Colon (tissue), 2 donors: ENCODE results near the gene NEXN.

Experiments used
- FAIRE-seq: peaks from 2 replicates; lab custom pipeline; 2012; peaks lifted over from hg19 to GRCh38; lab: Jason Lieb, UNC
- donor health status: control.
- donor health status: control.

Gene NEXN

DNA sequence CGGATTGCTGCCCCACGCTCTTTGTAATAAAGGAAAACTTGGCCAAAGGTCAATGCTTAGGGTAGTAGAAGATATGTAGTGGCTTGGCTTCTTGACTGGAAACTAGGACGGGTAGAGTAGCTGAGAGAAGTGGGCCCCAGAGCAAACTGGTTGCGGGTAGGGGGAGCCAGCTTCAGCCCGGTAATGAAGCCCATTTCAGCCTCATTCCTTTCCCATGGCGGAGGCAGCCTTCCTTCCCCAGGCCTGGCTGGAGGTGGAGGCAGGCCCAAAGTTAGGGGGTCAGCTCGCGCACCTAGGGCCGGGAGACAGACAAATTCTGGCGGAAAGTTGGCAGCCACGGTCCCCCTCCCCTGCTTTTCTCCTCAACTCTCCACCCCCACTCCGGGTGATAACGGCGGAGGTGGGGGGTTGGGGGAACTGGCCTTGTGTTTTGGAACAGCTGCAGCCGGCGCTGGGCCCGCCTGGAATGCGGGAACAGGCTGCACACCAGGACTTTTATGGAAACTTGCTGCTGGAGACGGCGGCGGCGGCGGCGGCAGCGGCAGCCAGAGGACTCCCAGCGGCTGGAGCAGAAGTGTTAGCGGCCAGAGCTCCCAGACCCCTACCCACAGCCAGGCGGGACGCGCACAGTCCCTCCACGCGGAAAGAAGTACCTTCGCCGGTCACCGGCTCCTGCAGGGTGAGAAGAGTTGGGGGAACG, at the start of gene NEXN:
NEXN (plus strand) TSS at position 544 of the 700 bp plus-strand sequence. CDS start 27,483 bp downstream, outside the sequence.
- no peak for FAIRE-seq

DNA sequence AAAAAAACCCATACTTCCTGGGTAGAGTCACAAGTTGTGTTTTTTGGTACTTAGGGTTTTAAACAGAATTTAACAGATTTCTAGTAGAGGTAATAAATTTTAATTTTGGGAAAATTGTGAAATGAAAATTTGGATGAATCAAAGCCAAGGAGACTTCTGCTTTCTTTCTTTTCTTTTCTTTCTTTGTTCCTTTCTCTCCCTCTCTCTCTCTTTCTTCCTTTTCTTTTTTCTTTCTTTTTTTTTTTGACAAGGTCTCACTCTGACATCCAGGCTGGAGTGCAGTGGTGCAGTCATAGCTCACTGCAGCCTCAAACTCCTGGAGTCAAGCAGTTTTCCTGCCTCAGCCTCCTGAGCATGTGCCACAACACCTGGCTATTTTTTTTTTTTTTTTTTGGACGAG, 46.9 kb upstream of the NEXN start:
- no peak for FAIRE-seq

DNA sequence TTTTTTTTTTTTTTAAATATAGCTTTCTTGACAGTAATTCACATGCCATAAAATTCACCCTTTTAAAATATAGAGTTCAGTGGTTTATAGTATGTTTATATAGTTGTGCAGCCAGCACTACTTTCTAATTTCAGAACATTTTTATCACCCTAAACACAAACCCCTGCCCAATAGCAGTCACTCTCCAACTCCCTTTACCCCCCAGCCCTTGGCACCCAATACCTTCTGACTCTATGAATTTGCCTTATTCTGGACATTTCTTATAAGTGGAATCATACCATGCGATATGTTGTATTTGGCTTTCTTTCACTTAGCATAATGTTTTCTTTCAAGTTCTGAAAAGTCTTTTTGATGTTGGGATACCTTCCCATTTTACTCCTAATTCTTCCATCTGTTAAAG, 42.5 kb upstream of the NEXN start:
- FAIRE-seq = no peak

DNA sequence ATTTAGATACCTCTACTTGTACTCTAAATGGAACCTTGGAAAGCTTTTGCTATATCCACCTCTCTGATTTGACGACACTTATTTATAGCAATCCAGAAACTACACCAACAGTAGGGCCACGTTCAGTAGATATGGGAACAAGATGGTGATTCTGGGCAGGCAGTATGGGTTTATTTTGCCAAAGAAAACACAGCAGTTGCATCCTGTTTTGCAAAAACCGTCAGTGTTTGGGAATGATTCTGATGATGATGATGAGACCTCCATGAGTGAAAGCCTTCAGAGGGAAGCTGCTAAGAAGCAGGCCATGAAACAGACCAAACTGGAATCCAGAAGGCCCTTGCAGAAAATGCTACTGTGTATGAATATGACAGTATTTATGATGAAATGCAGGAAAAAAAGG, 41.5 kb upstream of the NEXN start:
- no peak for FAIRE-seq

DNA sequence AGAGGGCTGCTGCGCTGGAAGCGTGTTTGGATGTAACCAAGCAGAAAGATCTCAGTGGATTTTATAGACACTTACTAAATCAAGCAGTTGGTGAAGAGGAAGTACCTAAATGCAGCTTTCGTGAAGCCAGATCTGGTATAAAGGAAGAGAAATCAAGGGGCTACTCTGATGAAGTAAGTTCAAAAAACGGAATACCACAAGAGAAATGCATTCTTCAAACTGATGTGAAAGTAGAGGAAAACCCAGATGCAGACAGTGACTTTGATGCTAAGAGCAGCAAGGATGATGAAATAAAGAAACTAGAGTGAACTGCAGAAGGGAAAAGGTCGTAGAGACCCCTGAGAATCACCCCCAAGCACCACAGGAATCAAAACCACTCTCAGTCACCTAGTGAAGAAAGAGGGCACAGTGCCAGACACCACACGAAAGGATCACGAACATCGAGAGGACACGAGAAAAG, 40.8 kb upstream of the NEXN start:
- no peak for FAIRE-seq

DNA sequence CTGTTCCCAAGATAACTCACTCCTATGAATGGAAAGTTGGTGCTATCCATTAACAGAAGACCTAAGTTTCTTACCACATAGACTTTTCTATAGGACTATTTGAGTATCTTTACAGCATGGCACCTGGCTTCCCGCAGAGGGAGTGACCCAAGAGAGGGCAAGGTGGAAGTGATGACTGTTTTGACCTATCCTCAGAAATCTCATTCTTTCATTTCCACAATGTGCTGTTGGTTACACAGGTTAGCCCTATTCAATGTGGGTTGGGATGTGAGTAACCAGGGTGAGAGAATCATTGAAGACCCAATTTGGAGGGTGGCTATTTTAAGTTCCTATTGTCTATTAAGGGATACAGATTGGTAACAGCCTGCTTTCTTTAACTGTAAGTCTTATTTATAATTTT, 38.3 kb upstream of the NEXN start:
- no peak for FAIRE-seq

DNA sequence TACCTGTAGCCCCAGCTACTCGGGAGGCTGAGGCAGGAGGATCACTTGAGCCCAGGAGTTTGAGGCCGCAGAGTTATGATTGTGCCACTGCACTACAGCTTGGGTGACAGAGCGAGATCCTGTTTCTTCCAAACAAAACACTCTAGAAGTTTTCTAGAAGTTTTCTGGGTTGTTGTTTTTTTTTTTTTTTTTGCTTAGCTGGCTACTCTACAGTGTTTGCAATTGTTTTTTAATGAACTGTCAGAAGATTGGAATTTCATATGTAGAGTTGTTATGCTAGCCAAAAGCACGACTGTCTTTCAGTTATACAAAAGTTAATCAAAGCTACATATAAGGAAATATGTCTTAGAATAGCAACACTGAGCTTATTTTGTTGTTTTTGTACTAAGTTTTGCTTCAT, 30.9 kb upstream of the NEXN start:
- FAIRE-seq = no peak

DNA sequence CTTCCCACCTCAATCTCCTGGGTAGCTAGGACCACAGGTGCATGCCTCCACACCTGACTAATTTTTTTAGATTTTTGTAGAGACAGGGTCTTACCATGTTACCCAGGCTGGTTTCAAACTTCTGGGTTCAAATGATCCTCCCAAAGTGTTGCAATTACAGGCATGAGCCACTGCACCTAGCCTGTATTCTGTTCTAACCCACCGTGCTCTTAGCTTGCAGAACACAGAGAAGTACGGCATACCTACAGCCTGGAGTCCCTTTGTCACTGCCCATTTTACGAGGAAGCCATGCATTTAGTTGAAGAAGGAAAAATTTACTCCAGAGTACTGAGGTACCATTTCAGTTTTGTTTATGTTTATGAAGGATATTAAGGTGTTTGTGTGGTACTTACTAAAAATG, 29.7 kb upstream of the NEXN start:
- FAIRE-seq = no peak

DNA sequence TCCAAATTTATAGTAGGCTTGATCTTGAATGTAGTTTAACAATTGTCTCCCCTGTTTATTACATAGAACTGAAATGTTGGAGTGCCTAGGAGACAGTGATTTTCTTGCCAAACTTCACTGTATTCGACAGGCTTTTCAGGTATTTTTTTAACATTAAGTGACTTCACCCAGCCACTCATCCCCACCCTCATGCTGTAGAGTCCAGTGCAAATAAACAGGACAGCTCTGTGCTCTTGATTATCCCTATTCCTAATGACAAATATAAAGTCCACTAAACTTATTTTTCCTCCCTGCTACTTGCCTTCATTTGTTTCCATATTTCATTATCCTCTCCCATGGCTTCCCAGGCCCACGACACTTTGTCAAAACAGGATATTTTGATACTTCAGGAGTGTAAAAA, 29.2 kb upstream of the NEXN start:
- no peak for FAIRE-seq

DNA sequence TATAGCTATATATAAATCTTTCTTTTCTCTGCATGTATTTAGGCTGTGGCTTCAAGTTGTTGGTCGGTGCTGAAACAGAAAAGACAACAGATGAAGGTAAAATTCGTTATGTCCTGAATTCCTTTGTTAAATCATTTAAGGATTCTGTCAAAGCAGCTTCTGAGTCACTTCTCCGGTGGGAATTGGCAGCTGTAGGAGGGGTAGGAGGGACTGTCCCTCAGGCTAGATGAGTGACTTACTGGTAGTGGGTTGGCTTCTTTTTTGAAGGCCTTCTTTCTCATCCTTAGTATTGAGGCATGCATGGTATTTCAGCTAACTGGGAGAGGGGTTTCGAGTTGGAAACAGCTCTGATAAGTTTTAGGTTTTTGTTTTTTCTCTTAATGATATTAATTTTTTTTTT, 22.1 kb upstream of the NEXN start:
- FAIRE-seq = no peak

DNA sequence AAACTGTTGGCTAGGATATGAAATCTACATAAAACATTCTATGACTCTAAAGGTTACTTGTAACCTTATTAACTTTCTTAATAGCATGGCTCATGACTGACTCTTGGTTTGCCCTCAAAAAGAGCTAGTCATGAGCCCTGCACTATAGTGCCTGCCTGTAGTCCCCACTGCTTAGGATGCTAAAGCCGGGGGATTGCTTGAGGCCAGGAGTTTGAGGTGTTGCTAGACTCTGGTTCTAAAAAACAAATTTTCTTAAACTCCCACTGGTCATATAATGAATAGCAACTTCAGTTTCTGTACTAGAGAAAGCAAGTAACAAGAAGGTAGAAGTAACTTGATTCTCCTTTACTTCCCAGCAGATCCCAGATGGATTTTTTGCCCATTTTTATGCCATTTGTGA, 15.8 kb upstream of the NEXN start:
- no peak for FAIRE-seq

DNA sequence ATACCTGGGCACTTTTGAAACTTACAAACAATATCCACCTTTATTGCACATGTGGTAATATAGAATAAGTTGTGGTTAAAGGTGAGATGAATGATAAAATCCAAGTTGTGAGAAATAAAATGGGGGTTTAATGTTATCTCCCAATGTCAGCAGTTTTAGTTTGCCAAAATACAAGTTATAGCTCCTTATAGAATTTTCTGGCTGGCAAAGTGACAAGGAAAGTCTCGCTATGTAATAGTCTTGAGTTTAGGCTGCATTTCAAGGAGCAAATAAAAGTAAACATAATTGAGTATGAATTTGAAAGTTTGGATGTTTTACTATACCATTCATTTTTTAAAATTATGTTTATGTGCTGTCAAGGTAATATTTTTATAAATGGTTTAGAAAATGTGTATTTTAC, 15.0 kb upstream of the NEXN start:
- no peak for FAIRE-seq

DNA sequence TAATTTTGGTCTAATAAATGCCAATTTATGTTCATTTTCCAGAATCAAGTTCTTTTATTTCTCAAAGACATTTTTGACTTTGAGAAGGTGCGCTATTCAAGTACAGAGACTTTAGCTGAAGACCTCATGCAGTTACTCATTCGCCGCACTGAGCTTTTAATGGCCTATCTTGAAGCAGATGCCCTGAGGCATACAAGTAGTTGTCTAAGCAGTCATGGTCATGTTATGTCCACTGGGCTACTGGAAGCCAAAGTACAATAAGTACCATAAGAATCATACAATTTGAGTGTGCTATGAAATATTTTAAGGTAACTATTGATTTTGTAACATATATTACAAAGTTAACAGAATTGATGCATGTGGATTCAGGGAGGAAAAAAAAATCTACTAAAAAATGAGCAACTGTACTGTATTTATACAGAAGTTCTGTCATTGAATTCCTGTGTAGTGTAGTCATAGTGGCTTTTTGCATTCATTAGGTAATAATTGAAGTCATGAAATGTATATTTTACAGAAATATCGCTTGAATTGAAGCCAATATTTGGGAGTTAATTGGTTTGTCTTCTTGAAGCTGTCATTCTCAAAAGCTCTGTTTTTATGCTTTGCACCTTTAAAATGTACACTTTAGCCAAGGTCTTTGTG, 13.5 kb upstream of the NEXN start:
- no peak for FAIRE-seq

DNA sequence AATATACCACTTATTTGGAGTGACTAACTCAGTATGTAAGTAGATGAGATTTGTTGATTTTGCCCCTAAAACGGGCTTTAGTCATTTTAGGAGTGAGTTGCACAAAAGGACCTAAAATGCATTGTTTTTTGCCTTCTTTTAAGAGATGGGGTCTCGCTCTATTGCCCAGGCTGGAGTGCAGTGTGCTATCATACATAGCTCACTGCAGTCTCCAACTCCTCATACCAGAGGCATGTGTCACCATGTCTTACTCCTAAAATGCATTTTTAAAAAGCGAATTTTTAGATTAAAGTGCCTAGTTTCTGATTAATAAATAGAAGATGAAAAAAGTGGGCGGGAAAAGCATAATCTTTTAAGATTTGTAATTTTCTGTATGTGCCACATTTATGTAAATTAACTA, 11.5 kb upstream of the NEXN start:
- FAIRE-seq = no peak

DNA sequence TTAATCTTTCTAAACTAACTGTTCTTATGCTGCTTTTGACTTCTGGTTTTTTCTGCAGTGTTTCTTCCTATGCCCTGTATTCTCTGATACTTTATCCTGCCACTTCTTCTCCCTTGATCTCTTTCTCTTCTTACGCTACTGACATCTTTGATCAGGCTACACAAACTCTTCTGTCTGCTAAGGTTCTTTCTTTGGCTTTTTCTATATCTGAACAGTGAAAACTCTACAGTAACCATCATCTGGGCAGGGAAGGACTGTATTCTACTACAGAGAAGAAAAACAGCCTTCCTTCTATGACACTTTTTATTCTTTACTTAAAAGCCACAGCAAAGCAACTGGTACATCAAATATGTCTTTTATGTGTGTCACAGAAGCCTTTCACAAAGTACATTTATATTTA, 7.4 kb upstream of the NEXN start:
- no peak for FAIRE-seq

DNA sequence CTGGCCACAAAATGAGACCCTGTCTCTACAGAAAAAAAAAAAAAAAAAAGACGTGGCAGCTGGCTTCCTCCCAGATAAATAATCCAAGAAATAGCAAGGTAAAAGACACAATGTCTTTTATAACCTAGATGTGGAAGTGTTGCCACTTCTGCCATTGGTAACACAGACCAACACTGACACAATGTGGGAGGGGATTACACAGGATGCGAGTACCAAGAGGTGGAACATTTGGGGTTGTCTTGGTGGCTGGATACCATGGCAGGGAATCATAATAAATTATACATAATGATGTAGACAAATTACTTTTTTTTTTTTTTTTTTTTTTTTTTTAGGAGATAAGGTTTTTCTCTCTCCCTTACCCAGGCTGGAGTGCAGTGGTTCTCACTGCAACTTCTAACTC, 6.0 kb upstream of the NEXN start:
- no peak for FAIRE-seq

DNA sequence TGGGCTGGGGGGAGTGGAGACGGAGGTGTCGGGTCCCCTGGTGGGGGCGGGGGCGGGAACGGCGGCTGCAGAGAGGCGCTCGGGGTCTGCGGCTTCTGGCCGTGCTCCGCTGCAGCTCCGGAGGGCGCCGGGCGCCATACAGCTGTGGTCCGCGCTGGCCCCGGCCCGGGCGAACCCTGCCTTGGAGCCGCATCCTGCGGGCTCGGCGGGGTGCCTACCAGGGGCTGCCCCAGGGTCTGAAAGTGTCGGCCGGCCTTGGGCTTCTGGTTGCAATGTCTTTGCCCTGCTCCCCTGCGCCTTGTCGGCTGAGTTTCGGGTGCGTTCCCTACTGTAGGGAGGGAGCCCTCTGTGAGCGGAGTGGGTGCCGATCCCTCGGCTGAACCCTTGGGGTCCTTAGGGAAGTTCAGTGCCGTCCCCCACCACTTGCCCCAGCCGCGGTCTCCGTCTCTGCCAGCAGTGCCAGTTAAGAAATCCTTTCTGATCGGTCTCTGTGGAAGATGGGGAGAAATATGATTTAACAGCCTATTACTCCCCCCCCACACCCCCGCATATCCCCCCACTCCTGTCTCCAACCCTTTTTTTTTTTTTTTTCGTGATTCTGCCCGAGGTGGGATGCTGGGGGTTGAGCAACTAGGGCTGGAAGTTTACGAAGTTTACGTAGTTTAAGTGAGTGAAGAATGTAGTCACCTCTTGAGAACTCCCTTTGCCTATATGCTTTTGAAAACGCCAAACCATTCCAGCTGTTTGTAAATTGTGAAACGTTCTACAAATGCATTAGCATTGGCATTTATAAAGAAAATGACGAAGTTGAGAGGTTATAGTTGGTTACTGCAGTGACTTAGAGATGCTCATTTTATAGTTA, 588 bp downstream of the NEXN start:
- FAIRE-seq = no peak

DNA sequence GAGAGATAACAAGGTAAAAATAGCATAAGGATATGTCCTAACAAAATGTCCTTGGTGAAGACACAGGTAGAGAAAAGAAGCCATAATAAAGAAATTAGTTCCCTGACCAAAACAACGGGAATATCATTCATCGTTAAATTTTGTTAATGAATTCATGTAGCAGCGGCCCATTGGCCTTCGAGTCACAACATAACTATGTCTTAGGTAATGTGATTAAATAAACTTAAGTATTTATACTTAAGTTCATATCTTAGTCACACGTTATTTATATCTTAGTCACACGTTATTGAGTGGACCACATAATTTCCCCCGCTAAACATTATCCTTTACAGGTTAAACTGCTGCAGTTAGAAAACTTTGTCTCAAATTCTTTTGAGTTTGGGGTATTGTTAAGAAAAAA, 1.2 kb downstream of the NEXN start:
- FAIRE-seq = no peak

DNA sequence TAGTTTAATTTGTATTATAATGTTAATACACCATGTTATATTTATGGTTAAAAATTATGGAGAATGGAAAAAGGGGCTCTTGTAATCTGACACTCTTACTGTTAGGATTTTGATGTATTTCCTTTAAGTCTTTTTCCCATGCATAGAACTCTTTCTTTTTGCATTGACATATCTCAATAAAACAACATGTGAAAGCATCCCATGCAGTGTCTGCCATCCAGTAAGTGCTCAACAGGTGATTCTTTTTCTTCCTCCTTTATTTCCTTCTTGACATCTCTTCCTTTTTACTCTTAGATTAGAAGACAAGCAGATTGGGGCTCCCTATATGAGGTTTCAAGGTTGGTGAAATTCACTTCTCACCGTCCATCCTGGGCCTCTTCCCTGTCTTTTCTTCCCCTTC, 2.8 kb downstream of the NEXN start:
- no peak for FAIRE-seq

DNA sequence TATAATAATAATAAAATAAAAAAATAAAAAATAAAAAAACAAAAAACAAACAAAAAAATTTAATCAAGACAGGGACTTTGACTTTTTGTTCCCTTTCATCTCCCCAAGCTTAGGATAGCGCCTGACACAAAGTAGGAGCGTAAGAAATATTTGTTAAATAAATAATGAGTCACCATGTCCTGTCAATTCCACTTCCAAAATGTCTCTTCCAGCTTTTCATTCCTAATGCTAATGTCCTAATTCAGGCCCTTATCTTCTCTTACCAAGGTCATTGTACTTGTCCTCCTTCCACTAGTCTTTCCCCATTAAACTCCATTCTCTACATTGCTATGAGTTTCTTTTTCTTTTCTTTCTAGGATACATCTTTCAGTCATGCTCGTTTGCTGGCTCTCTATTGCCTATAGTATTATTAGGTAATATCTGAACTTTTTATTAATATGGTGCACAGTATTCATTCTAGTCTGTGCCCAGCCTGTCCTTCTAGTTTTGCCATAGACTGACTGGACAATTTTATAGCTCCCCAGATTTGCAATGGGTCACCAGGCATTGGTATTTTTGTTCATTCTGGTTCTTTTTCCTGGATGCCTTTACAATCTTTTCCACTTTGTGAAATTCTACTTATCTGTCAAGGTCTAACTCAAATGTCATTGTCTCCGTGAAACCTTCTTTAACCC, 11.4 kb downstream of the NEXN start:
- FAIRE-seq = no peak

DNA sequence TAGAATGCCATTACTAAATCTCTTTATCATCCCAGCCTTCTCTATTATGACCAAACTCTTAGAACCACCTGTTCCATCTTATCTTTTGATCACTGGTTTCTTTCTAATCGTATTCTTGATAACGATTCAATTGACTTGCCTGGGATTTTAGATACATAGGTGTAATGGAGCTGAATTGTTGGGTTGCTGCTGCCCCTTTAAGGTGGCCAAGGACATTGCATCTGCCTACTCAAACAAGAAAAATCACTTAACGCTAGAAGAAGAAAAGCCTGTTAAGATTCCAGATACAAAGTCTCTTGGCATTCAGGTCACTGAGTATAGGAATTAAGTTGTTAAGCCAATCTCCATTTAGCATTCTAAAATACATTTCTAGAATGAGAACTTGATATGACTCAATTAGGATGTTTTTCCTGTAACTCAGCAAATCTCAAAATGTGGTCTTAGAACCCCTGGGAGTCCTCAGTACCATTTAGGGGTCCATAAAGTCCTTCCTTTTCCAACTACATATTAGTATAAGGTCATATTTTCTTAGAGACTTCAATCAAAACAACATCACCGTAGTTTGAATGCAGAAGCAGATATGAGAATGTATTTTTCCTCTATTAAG, 12.4 kb downstream of the NEXN start:
- no peak for FAIRE-seq

DNA sequence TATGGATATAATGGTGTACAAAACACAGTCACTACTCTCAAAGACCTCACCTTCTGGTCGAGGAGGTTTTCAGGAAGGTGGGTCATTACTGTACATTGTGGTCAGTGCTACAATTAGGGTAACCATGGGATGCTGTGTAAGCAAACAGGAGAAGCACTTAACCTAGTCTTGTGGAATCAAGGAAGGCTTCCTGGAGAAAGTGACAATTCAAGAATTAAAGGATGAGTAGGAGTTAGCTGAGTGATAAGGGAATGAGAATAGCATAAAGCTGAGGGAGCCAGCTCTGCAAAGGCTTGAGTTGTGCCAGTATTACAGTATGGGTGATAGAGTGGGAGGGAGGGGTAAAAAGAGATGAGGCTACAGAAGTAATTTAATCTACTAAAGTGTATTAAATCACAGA, 17.2 kb downstream of the NEXN start:
- FAIRE-seq = no peak
